Activated T-cell treated with anti-CD3 and anti-CD28 coated beads for 4 hours (primary cell): ENCODE measurements around the gene SMIM5.
"Not testable (repeated sequence)": the region's sequence is repeated elsewhere in the genome, so short reads cannot be mapped to it uniquely, and the experiment has no call there.

Source experiments
- DNase-seq: peaks from one replicate; pipeline ENCODE4 v3.0.0-alpha.2; 2020

SMIM5 gene

GRCh38 chr17:75626496-75627038, 6.7 kb upstream of the SMIM5 start:
- no peak for DNase-seq

DNA sequence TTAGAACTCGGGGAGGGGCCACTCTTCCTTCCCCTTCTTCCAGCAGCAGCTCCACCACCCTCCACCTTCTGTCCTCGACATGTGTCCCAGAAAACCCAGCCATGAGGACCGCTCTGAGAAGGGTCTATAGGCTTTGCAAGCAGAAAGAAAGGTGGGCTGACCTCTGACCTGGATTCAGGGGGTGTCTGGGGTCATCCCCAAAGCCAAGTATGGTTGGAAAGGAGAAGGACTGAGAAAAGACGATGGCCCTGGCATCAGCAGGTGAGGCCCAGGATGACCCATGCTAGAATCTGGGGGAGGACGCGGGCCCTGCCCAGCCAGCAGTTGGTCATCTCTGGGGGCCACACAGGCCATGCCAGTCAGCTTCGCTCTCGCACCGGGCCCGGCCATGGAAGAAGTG, 6.1 kb upstream of the SMIM5 start:
- no peak for DNase-seq

GRCh38 chr17:75628425-75628824, 4.8 kb upstream of the SMIM5 start:
- DNase-seq = no peak

DNA sequence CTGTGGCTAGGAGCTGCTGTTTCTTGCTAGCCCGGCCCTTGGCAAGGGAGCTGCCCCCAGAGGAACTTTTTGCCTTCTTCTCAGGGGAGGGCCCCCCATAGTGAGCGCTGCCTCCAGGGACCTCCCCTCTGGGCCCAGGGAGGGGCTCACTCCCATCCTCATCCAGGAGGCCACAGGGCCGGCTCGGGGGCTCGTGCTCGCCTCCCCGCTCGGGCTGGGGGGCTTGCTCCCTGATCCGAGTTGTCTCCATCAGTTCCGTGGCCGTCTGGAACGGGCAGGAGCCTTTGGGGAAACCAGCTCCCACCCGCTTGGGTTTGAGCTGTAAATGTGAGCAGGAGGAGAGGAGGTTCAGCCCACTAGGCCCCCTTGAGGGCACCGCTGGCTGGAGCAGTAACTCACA, 4.1 kb upstream of the SMIM5 start:
- no peak for DNase-seq

GRCh38 chr17:75630071-75630917, 2.9 kb upstream of the SMIM5 start:
- no peak for DNase-seq

DNA sequence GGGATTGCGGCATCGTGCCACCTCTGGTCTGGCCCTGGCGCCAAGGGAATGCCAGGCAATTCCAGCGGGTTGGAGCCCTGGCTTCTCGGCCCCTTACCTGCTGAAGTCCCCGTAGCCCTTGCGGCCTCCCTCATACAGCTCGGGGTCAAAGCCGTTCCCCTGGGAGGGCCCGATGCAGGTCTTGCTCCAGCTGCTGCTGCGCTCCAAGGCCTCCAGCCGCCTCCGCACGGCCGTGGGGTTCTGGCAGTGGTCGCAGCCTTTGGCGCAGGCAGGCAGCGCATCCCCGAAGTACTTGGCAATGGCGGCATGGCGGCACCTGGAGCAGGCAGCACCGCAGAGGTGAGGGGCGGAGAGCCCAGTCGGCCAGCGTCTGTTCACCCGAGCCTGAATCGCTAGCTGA, 1.9 kb upstream of the SMIM5 start:
- DNase-seq = no peak

GRCh38 chr17:75632428-75632827, 806 bp upstream of the SMIM5 start:
- no peak for DNase-seq

- peak; percentile 32 for DNase-seq
Observed at GRCh38 chr17:75633486-75634375, 497 bp downstream of the SMIM5 start.

DNA sequence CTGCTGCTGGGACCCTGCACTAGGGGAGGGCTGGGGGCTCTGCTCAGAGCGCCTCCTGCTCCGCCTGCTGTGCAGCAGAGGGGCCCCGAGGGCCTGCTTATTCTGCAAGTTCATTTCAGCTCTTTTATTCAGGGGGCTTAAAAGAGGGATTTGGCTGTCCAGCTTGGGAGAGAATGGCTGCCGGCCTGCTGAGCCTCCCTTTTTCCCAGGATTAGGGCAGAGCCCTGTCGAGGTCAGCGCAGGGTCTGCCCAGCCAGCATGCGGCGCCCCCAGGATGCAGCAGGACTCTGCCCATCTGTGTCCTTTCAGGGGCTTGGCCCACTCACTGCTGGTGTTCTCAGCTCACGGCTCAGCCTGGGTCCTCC, 1.1 kb downstream of the SMIM5 start:
- DNase-seq = no peak

GRCh38 chr17:75634754-75635609, 1.7 kb downstream of the SMIM5 start:
- no peak for DNase-seq

DNA sequence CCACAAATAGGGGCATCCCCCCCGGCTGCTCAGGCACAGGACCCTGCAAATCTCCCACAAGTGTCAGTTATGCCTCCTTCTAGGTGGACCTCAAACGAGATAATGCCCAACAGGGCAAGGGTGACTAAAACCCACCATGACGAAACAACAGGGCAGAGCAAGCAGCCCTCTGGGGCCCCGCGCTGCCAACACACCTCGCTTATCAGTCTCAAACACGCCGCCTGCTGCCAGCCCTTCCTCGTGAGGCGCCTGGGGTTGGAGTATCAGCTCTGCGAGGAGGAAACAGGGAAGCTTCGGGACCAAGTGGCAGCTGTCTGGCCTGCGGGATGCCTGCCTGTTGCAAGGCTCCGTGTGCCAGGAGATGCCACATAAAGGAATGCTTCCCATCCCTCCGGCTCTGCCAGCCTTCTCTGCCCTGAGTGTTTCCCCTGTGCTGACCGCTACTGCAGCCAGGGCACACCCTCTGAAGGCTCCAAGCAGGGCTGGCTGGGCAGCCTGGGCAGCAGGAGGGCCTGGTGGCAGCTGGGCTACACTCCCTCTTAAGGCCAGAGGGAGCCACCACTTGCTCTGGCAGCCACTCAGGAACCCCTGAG, 2.5 kb downstream of the SMIM5 start:
- DNase-seq = no peak

DNA sequence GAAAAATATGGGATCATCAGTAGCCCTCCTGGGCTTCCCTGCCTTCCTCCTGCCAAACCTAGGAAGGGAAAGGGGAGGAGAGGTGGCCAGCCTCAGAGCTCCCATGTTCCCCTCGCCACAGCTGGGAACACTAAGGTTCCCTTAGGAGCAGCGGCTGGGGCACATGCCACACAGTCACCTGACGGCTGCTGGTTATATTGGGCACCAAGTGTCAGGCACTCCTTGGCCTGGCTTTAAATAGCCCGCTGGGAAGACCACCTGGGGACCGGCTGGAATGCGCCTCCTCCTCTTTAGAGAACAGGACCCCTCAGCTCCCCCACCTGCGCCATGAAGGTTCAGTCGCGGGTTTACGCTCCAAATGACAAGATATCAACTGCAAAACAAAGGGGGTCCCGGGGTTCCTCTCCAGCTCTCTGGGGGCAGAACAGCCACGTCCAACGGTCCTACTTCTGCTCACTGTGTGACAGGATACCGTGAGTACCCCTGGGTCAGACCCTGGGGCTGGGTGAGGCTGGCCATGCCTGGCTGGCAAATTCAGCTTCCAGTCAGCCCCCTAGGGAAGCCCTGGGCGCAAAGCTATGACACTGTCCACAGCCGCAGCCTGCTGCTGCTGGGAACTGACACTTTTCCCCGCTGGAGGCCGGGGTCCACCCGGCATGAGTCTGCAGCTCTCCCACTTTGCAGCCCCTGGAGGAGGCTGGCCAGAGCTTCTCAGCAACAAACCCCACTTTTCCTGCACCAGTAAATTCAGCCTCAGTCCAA, 3.3 kb downstream of the SMIM5 start:
- no peak for DNase-seq

DNA sequence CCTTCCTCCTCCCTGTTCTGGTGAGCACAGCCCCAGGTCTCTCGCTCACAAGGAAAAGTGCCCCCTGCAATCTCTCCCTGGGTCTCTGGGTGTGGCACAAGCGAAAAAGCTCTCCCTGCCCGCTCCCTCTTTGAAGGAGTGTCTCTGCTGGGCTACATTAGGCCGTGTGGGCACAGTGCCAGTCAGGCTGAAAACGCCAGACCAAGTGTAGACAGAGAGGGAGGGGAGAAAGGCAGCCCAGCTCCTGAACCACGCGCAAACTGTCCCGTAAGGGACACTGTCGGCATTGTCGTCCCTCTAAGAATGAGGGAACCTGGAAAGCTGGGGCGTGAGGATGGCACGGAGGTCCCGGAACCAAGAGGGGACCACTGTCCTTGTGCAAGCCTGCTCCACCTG, 3.9 kb downstream of the SMIM5 start:
- no peak for DNase-seq

DNA sequence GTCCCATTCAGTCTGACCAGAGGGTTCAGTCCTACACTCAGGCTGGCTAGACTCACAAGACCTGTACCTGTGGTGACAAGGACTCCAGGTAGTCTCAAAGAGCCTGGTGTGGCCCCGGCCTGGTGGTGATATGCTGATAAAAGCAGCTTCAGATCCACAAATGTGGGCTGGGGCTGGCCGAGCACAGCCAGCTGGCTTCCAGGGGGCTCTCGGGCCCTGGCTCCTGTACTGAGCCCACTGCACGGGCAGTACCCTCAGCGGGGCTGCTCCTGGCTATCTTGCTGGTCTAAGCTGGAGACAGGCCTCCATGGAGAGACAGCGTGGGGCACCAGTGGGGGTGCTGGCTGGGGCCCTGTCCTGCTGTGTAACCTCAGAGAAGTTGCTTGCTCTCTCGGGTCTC, 4.3 kb downstream of the SMIM5 start:
- DNase-seq = no peak

- not testable (repeated sequence) for DNase-seq
Observed at GRCh38 chr17:75638039-75638438, 4.8 kb downstream of the SMIM5 start.

- no peak for DNase-seq
Observed at GRCh38 chr17:75638893-75639292, 5.7 kb downstream of the SMIM5 start.

DNA sequence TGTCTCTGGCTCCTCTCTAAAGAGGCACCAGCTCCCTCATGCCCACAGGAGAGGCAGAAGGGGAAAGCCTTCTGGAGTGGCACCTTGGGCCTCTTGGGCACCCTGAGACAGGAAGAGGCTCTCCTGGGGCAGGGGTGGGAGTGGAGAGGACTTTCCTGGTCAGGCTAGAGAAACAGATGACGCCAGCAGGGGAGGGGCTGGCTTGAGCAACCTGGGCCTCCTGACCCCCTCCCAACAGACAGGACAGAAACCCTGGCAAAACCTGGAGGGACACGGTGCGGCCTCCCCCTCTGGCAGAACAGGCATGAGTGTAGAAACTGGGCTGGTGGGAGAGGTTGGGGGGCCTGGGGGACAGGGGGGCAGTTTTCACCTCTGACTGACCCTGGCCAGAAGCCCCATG, 6.1 kb downstream of the SMIM5 start:
- DNase-seq = no peak

DNA sequence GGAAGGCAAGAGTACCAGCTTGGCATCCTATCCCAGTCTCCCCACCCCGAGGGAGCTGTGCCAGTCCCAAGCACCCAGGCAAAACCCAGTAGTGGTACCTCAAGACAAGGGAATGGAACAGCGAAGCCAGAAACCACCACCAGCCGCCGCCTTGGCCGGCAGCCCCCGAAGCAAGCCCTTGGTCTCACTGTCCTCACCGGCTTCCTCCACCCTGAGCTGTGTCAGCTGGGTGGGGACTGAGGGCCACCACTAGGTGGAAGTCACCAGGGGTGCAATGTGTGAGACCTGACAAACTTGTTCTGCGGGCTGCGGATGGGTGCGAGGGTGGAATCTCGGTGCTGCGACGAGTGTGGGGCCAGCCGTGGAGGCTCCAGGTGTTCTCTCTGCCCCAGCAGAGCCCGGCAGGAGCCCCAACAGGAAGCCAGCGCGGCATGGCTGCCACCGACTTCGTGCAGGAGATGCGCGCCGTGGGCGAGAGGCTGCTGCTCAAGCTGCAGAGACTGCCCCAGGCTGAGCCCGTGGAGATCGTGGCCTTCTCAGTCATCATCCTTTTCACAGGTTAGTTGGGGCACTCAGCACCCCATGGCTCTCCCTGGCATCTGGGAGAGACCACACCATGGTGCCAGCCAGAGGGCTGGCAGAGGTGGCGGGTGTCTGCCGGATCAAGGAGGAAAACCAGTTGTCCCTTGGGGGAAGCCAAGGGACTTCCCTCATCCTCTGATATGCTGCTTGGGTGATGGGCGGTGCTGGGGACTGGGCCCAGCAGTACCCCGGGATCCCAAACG, 6.7 kb downstream of the SMIM5 start:
- DNase-seq = no peak

DNA sequence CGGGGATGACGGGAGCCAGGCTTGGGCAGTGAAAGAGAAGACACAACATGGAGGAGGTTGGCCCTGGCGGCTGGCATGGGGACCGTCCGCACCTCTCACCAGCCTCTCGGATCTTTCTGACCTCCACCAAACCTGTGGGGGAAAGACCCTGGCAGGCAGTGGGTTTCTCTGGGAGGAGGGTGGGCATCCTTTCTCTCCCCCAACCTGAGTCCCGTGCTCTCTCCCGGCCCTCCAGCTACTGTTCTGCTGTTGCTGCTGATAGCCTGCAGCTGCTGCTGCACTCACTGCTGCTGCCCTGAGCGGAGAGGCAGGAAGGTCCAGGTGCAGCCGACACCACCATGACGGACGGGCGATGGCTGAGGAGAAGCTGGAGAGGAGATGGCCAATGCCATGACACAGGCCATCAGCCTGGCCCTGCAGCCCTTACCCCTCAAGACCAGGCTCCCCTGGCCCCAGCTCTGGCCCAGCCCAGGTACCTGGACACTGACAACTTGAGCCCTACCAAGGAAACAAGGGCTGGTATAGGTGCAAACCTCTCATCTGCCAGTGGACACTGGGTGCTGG, 7.4 kb downstream of the SMIM5 start:
- no peak for DNase-seq

DNA sequence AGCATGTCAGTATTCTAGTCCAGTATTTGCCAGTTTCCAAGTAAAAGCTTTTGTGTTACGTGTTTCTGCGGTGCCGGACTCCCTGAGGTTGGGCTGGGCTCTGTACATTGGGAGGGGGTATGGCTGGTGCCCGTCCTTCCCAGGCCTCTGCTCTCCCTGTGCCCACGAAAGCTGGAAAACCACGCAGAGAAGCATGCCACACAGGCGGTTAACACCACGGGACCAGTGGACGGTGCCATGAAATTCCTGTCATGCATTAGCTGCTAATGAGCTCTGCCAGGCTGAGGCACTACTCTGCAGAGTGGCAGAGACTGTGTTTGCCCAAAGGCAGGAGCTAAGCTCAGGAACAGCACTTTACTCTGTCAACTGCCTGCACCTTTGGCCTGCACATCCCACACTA, 8.1 kb downstream of the SMIM5 start:
- DNase-seq = no peak
